Immature natural killer cell (primary cell): ENCODE measurements around the gene FSHR. TPM values are rescaled to one million over a fixed set of nuclear protein-coding genes. Genes with fewer than 3 reads are reported as not detected.

Source experiments
- DNase-seq, 3 donors: peaks; one replicate each; pipeline ENCODE4 v3.0.0; 2022; ENCODE audit warnings: mixed read lengths in 1 of 3
- H3K27ac Mint-ChIP-seq, 6 donors: one replicate each; pipeline ENCODE4 v1.8.0; 2020; ENCODE audit warnings: mixed read lengths in 6 of 6, mild to moderate bottlenecking in 5 of 6, inconsistent platforms in 4 of 6, moderate library complexity in 3 of 6
- H3K27me3 Mint-ChIP-seq, 3 donors: one replicate each; pipeline ENCODE4 v1.8.0; 2020 to 2021; ENCODE audit warnings: low read depth in 3 of 3, mild to moderate bottlenecking in 3 of 3, mixed read lengths in 3 of 3, moderate library complexity in 3 of 3, inconsistent platforms in 1 of 3
- H3K36me3 Mint-ChIP-seq, 3 donors: one replicate each; pipeline ENCODE4 v1.8.0; 2020; ENCODE audit warnings: mixed read lengths in 3 of 3, inconsistent platforms in 2 of 3, mild to moderate bottlenecking in 2 of 3
- H3K4me1 Mint-ChIP-seq, 2 donors: one replicate each; pipeline ENCODE4 v1.8.0; 2020; ENCODE audit warnings: inconsistent platforms in 2 of 2, mild to moderate bottlenecking in 2 of 2, mixed read lengths in 2 of 2, moderate library complexity in 1 of 2
- H3K4me3 Mint-ChIP-seq, 5 donors: one replicate each; pipeline ENCODE4 v1.8.0; 2020; ENCODE audit warnings: mild to moderate bottlenecking in 5 of 5, mixed read lengths in 5 of 5, inconsistent platforms in 3 of 5, moderate library complexity in 3 of 5
- H3K9me3 Mint-ChIP-seq, 6 donors: one replicate each; pipeline ENCODE4 v1.8.0; 2020; ENCODE audit warnings: mild to moderate bottlenecking in 6 of 6, mixed read lengths in 6 of 6, inconsistent platforms in 4 of 6, moderate library complexity in 3 of 6
- polyA plus RNA-seq, 3 donors: library from polyadenylated mRNA; unstranded; fragments of 300-500 nt; fragmentation: Illumina TruSeq; gene quantifications; one replicate each; pipeline ENCODE4 v1.2.3, GENCODE V29; 2021

The FSHR gene
- polyA plus RNA-seq, 3 donors from 2014 or later: not detected

DNA sequence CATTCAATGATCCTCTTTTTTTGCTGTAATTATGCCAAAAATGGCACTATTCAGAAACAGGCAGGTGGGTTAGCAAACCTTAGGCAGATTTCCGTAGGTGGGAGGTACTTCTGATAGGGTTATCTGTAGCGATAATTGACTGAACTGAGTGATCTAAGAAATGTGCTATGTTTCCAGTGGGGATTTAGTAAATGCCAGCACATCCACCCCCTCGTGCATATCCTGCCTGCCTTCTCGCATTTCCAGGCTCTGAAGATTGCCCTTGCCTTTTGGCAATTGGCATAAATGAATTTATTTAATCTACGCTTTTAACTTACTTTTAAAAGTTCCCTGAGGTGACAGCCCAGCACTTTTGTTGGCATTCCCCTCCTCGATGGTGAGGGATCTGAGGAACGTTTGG is 576 bp upstream of the FSHR start:
- Mint-ChIP-seq H3K36me3 (peaks cover 0 to 4% (median 4%) of the 10 kb centered on the region in 3 donors), H3K4me1 (no peaks in the 10 kb centered on the region), H3K4me3 (no peak overlapping the region), H3K27ac (no peak overlapping the region), H3K27me3 (no peaks in the 10 kb centered on the region), H3K9me3 (peaks cover 0 to 23% (median 5%) of the 10 kb centered on the region in 6 donors)
- no peak for DNase-seq

DNA sequence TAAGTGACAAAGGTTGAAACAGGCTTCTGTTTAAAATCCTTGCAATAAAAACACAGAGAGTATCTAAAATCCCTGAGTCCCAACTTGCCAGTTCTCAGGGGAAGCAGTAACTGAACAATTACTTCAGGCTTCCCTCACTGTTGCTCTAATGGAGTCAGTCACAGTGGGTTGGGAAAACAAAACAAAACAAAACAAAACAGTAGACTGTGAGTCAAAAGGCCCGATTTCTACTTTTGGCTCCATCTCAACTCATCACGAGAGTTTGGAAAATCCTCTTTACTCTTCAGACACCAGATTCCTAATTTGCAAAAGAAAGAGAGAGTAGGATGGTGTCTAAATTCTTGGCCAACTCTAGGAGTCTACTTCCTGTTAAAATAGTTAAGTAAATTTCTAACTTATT is 1.1 kb downstream of the FSHR start:
- Mint-ChIP-seq H3K4me3 (no peak overlapping the region), H3K27ac (no peak overlapping the region), H3K27me3 (peaks cover 0 to 3% (median 0%) of the 10 kb centered on the region in 3 donors), H3K9me3 (peaks cover 0 to 18% (median 0%) of the 10 kb centered on the region in 6 donors), H3K36me3 (peaks cover 0 to 4% (median 4%) of the 10 kb centered on the region in 3 donors), H3K4me1 (no peaks in the 10 kb centered on the region)
- DNase-seq: no peak

DNA sequence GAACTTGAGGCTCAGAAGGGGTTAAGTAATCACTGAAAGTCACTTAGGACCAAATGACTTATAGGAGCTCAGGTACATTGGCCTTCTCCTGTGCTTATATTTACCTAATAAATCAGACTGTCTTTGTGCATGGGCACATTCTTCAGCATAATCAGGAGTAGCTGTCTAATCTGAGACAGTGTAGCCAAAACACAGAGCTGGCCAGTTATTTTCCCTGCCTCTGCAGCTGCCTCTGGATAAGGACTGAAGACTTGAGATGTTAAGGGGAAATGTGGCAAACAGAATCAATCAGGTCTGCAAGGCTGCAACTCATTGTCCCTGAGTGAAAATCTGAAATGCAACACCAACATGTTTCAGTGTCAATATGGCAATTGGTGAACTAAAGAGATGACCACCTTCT is 1.5 kb downstream of the FSHR start:
- H3K36me3 Mint-ChIP-seq: peaks cover 0 to 4% (median 4%) of the 10 kb centered on the region in 3 donors
- no peaks in the 10 kb centered on the region for H3K4me1 Mint-ChIP-seq
- DNase-seq: no peak
- H3K9me3 Mint-ChIP-seq: peaks cover 0 to 19% (median 0%) of the 10 kb centered on the region in 6 donors
- H3K27me3 Mint-ChIP-seq: peaks cover 0 to 3% (median 0%) of the 10 kb centered on the region in 3 donors
- H3K4me3 Mint-ChIP-seq: no peak overlapping the region
- no peak overlapping the region for H3K27ac Mint-ChIP-seq

DNA sequence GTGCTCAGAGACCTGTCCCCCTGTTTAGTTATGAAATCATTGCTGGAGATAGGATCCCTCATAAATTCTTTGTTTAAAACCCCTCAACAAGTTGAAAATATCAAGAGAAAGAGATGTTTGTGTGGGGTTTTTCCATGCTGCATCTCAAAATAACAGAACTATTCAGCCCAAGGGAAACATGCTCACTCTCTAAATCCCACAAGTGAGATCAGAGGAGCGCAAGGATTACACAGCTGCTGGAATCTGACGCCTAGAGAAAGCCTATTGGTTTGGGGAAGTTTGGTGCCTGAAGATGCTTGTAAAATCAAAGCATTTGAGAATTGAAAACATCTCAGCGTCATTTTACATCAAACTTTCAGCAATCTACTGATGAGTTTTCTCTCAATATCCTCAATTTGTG is 7.9 kb downstream of the FSHR start:
- H3K4me3 Mint-ChIP-seq: no peak overlapping the region
- H3K36me3 Mint-ChIP-seq: no peaks in the 10 kb centered on the region
- H3K4me1 Mint-ChIP-seq: no peaks in the 10 kb centered on the region
- H3K27ac Mint-ChIP-seq: no peak overlapping the region
- DNase-seq: no peak
- H3K27me3 Mint-ChIP-seq: peaks cover 0 to 3% (median 0%) of the 10 kb centered on the region in 3 donors
- peaks cover 2 to 10% (median 4%) of the 10 kb centered on the region in 6 donors for H3K9me3 Mint-ChIP-seq

DNA sequence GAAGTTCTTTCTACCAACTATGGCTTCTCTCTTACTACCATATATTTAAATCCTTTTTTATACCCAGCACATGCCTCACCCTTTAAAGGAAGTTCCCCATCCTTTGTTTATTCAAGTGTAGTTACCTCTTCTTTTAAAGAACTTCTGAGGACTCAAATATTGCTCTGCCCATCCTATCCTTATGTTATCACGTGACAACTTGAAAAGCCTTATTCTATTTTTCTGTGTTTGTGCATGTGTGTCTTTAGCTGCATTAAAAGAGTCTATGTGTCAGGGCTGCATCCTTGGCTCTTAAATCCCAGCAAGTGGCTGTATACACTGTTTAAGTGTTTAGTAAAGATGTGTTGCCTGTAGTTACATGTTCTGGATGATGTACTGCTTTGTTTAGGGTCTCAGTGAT is 22.5 kb downstream of the FSHR start:
- peaks cover 0 to 1% (median 0%) of the 10 kb centered on the region in 3 donors for H3K27me3 Mint-ChIP-seq
- no peak overlapping the region for H3K27ac Mint-ChIP-seq
- no peaks in the 10 kb centered on the region for H3K4me1 Mint-ChIP-seq
- H3K36me3 Mint-ChIP-seq: peaks cover 0 to 5% (median 0%) of the 10 kb centered on the region in 3 donors
- DNase-seq: no peak
- peaks cover 3 to 26% (median 20%) of the 10 kb centered on the region in 6 donors for H3K9me3 Mint-ChIP-seq
- no peak overlapping the region for H3K4me3 Mint-ChIP-seq

DNA sequence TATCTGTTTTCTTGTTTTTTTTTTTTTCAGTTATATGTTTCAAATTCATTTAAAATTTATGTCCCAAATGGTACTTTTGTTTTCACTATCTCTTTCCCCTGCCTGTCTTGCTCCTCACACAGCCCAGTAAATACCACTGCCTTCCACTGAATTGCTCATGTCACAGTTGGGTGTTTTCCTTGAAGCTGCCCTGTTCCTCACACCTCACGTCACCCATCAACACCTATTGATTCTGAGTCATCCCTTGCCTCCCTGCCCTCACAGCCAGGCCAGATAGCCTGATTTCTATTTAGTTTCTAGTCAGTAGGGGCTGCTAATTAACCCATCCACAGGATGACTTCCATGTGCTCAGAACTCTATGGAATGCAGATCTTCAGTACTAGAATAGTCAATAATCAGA is 25.3 kb downstream of the FSHR start:
- Mint-ChIP-seq H3K36me3 (peaks cover 0 to 5% (median 0%) of the 10 kb centered on the region in 3 donors), H3K4me3 (no peak overlapping the region), H3K4me1 (no peaks in the 10 kb centered on the region), H3K27me3 (peaks cover 0 to 1% (median 0%) of the 10 kb centered on the region in 3 donors), H3K27ac (no peak overlapping the region), H3K9me3 (peaks cover 11 to 35% (median 20%) of the 10 kb centered on the region in 6 donors)
- DNase-seq: no peak

DNA sequence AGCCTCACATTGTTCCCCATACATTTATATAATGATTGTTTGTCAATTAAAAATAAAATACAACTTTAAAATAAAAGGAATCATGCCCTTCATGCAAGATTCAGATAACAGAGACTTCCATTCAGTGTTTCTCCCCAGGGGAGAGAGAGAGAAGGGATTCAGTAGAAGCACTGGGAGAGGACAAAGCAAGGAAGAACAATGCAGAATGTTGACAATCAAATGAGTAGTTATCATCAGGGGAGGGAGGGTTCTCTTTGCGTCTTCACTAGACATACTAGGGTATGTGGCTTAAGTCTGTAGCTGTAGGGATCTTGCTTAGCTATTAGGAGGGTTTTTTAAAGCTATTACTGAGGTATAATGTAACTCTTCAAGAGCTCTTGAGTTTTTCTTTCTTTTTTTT is 30.7 kb downstream of the FSHR start:
- no peaks in the 10 kb centered on the region for H3K4me1 Mint-ChIP-seq
- H3K27ac Mint-ChIP-seq: no peak overlapping the region
- peaks cover 6 to 32% (median 11%) of the 10 kb centered on the region in 6 donors for H3K9me3 Mint-ChIP-seq
- H3K27me3 Mint-ChIP-seq: peaks cover 0 to 1% (median 0%) of the 10 kb centered on the region in 3 donors
- no peak for DNase-seq
- H3K36me3 Mint-ChIP-seq: peaks cover 0 to 5% (median 0%) of the 10 kb centered on the region in 3 donors
- no peak overlapping the region for H3K4me3 Mint-ChIP-seq

DNA sequence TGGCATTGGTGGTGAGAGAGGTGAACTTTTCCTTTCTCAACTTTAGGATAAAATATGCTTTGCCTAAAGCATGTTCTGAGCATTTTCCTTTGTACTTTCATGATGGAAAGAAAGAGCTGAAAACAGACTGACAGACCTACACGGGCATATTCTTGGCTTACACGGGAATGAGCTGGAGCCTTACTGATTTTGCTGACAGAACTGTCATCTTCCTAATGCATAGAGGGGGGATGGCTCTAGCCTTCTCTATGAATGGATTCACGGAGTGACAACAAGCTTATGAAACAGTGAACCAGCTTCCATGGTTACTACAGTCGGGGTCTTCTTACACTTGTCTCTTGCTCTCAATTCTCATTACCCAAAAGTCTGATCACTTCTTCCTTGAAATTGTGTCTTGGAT is 32.2 kb downstream of the FSHR start:
- Mint-ChIP-seq H3K36me3 (no peaks in the 10 kb centered on the region), H3K4me1 (no peaks in the 10 kb centered on the region), H3K27me3 (peaks cover 0 to 6% (median 0%) of the 10 kb centered on the region in 3 donors), H3K9me3 (peaks cover 6 to 27% (median 12%) of the 10 kb centered on the region in 6 donors), H3K4me3 (no peak overlapping the region), H3K27ac (no peak overlapping the region)
- no peak for DNase-seq

DNA sequence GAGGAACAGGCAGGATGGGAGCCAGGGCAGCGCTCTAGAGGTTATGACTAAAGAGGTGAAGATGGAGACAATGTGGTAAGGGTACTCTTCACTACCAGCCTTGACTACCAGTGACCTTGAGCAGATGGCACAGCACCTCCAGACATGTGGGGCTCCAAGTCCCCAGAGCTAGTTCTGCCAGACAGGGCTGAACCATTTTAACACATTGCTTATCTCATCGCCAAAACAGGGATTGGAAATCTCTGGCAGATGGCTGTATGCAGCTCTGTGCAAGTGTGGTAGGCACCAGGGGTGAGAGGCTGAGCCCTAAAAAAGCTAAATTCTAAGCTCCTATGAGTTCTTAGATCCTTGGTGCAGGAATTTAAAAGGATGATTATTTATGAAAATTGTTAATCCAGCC is 41.3 kb downstream of the FSHR start:
- Mint-ChIP-seq H3K4me3 (no peak overlapping the region), H3K27me3 (peaks cover 0 to 6% (median 0%) of the 10 kb centered on the region in 3 donors), H3K36me3 (no peaks in the 10 kb centered on the region), H3K9me3 (peaks cover 1 to 22% (median 10%) of the 10 kb centered on the region in 6 donors), H3K27ac (no peak overlapping the region), H3K4me1 (no peaks in the 10 kb centered on the region)
- DNase-seq: no peak

DNA sequence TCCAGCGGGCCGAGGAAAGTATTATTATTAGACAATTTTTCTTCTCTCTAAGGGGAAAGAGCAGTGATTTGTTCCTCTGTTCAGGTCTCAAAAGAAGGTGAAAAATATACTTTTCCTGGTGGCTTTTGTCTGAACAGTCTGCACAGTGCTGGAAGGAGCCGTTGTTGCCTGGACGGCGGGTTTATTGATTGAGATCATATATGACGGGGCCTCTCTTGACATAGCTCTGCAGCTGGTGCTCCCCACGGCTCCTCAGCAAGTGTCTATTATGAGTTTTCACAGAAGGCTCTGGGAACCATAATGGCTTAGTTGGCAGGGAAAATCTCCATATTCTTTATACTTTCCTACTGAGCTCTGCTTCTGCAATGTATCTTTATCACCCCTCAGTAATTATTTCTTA is 42.9 kb downstream of the FSHR start:
- no peaks in the 10 kb centered on the region for H3K27me3 Mint-ChIP-seq
- H3K9me3 Mint-ChIP-seq: peaks cover 2 to 22% (median 7%) of the 10 kb centered on the region in 6 donors
- no peak for DNase-seq
- H3K4me3 Mint-ChIP-seq: no peak overlapping the region
- H3K4me1 Mint-ChIP-seq: no peaks in the 10 kb centered on the region
- H3K27ac Mint-ChIP-seq: no peak overlapping the region
- H3K36me3 Mint-ChIP-seq: no peaks in the 10 kb centered on the region

DNA sequence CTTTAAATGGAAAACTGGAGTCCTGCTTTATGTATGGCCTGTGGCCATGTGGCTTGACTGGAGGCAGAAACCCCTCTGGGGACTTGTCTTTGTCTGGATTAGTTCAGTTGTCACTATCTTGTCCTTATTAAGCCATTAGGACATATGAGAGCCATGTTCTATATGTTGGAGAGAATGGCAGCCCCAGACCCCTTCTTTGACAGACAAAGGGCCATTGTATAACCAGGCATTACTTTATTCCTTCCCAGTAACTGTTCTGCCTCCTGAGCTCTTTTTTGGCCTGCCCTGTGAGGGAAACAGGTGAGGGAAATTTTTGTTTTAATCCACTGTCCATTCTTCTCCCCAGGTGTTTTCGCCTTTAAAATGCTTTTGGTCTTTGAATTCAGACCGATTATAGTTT is 43.3 kb downstream of the FSHR start:
- Mint-ChIP-seq H3K4me1 (no peaks in the 10 kb centered on the region), H3K27ac (no peak overlapping the region), H3K4me3 (no peak overlapping the region), H3K9me3 (peaks cover 2 to 25% (median 7%) of the 10 kb centered on the region in 6 donors), H3K36me3 (no peaks in the 10 kb centered on the region), H3K27me3 (no peaks in the 10 kb centered on the region)
- no peak for DNase-seq

DNA sequence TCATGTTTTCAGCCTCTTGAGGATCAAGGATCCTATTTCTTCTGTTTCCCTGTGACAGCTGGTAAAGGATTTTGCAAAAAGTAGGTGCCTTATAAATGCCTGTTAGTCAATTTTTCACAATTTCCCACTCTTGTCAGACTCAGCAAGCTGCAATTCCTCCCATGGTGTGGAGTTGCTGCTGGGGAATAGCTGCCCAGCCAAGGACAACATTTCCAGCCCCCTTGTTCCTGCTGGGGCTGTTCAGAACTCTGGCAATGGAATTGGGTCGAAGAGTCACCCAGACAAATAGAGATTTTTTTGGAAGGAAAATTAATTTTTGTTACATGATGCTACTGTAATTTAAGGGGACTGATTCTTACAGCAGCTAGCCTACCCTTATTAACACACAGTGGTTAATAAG is 43.7 kb downstream of the FSHR start:
- H3K36me3 Mint-ChIP-seq: no peaks in the 10 kb centered on the region
- no peak overlapping the region for H3K27ac Mint-ChIP-seq
- no peak overlapping the region for H3K4me3 Mint-ChIP-seq
- peaks cover under 1 to 28% (median 7%) of the 10 kb centered on the region in 6 donors for H3K9me3 Mint-ChIP-seq
- H3K27me3 Mint-ChIP-seq: no peaks in the 10 kb centered on the region
- H3K4me1 Mint-ChIP-seq: no peaks in the 10 kb centered on the region
- DNase-seq: no peak

DNA sequence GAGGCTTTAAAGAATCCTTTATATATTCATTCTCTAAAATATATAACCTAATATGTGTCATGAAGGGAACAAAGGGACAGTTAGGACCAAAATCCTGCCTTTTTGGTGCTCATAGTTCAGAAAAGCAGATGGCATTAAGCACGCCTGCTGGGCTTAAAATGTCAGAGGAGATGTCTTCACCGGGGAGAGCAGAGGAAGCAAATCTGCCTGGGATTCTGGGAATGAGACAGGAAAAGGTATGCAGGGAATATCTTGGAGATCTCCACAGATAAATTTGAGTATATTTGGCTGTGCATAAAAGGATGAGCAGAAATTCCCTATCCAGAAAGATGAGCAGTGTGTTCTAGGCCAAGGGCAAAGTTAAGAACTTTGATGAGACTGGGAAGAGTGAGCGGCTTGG is 45.5 kb downstream of the FSHR start:
- no peaks in the 10 kb centered on the region for H3K4me1 Mint-ChIP-seq
- H3K27me3 Mint-ChIP-seq: no peaks in the 10 kb centered on the region
- no peak for DNase-seq
- H3K4me3 Mint-ChIP-seq: no peak overlapping the region
- H3K27ac Mint-ChIP-seq: no peak overlapping the region
- H3K9me3 Mint-ChIP-seq: peaks cover 0 to 30% (median 7%) of the 10 kb centered on the region in 6 donors
- no peaks in the 10 kb centered on the region for H3K36me3 Mint-ChIP-seq

DNA sequence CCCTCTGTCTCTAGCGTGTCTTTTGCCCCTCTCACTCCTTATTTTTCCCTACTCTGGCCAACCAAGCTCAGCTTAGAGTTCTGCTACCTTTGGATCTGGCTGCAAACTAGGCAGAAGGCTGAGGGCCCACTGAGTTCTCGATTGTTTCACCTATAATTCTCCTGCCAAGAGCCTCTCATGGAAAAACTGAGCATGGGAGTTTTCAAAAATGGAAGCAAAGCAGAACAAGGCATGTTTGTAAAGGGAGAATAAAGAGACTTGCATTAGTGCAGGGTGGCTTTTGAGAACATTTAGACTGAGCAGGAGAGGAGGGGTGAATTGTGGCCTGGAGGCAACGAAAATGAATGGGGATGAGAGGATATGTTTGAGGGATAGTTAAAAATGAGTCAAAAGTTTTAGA is 45.9 kb downstream of the FSHR start:
- Mint-ChIP-seq H3K4me3 (no peak overlapping the region), H3K4me1 (no peaks in the 10 kb centered on the region), H3K36me3 (no peaks in the 10 kb centered on the region), H3K27ac (no peak overlapping the region), H3K27me3 (no peaks in the 10 kb centered on the region), H3K9me3 (peaks cover 0 to 26% (median 7%) of the 10 kb centered on the region in 6 donors)
- no peak for DNase-seq

DNA sequence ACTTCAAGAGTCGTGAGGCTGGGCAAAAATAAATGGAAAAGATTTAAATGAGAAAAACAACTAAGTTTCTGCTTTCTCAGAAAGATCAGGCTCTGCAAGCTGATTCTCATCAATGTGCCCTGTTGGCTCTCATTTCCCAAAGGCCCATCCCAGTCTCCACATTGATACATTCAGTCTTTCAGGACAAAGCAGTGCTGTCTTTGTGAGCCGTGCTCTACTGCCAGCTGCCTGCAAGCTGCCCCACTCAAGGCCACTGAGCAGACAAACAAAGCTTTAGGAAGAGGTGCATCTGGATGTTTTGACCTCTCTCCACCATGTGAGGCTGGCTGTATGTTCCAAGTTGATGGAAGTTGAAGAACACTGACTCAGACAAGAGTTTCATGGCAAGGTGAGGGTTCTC is 48.8 kb downstream of the FSHR start:
- Mint-ChIP-seq H3K27me3 (no peaks in the 10 kb centered on the region), H3K4me3 (no peak overlapping the region), H3K27ac (no peak overlapping the region), H3K9me3 (peaks cover 5 to 33% (median 11%) of the 10 kb centered on the region in 6 donors), H3K4me1 (no peaks in the 10 kb centered on the region), H3K36me3 (no peaks in the 10 kb centered on the region)
- no peak for DNase-seq
